Activated CD4-positive, alpha-beta T cell treated with anti-CD3 and anti-CD28 coated beads, Interleukin-2, amount 50 U/mL, for 4 hours (primary cell): ENCODE measurements around the gene CEACAM4.
"Not testable (repeated sequence)": the region's sequence is repeated elsewhere in the genome, so short reads cannot be mapped to it uniquely, and the experiment has no call there.

Source experiments
- DNase-seq, 2 experiments: peaks; one replicate each; pipeline ENCODE4 v3.0.0-alpha.2; 2020

The CEACAM4 gene

GRCh38 chr19:41582577-41583182, 44.2 kb downstream of the CEACAM4 start:
- DNase-seq = not testable (repeated sequence)

DNA sequence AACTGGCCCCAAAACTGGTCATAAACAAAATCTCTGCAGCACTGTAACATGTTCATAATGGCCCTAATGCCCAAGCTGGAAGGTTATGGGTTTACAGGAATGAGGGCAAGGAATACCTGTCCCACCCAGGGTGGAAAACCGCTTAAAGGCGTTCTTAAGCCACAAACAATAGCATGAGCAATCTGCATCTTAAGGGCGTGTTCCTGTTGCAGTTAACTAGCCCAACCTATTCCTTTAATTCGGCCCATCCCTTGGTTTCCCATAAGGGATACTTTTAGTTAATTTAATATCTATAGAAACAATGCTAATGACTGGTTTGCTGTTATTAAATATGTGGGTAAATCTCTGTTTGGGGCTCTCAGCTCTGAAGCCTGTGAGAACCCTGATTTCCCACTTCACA, 45.8 kb downstream of the CEACAM4 start:
- not testable (repeated sequence) for DNase-seq

DNA sequence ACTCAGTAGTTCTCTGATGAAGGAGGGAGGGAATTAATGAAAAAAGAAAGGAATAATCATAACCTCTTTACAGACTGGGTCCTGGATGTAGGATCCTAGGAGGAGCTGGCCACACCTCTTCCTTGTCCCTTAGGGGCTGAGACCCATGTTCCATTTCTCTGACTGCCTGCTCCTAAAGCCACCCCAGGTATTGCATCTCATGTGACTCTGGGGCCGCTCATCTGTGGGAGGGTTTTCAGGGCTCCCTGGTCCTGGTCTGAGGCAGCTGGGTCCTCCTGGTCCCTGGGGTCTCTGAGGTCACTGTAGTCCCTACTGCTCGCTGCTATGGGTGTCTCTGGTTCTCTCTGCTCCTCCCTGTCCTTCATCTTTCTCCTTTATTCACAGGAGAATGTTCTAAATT, 48.0 kb downstream of the CEACAM4 start:
- DNase-seq = no peak

- no peak for DNase-seq
These were observed 49.0 kb downstream of the CEACAM4 start for GRCh38 chr19:41577833-41578232.

DNA sequence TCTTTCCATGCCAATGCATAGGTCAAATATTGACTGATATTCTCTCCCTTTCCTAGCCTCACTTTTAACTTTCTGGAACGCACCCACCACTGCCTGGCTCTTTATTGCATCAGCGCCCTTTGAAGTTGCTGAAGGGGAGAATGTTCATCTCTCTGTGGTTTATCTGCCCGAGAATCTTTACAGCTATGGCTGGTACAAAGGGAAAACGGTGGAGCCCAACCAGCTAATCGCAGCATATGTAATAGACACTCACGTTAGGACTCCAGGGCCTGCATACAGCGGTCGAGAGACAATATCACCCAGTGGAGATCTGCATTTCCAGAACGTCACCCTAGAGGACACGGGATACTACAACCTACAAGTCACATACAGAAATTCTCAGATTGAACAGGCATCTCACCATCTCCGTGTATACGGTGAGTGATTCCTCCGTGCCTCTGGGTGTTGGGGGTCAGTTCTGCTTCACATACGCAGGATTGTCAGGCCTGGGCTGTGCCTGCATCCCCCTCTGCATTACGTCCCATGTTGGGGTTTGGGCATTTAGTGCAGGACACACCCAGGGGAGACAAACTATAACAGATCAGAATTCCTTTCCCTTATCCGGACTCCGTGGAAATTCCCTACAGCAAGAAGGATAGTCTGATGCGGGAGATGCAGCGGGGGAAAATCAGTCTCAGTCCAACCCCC, 49.6 kb downstream of the CEACAM4 start:
- DNase-seq = no peak

GRCh38 chr19:41575998-41576397, 50.9 kb downstream of the CEACAM4 start, which contains the start of gene CEACAM21:
TSS of gene CEACAM21 (plus strand) at chr19:41576166. CDS start at chr19:41576275, 109 bp downstream.
- peak; percentile 23 to 31 for DNase-seq

GRCh38 chr19:41570639-41571112, 56.2 kb downstream of the CEACAM4 start:
- DNase-seq = peak; percentile 83

DNA sequence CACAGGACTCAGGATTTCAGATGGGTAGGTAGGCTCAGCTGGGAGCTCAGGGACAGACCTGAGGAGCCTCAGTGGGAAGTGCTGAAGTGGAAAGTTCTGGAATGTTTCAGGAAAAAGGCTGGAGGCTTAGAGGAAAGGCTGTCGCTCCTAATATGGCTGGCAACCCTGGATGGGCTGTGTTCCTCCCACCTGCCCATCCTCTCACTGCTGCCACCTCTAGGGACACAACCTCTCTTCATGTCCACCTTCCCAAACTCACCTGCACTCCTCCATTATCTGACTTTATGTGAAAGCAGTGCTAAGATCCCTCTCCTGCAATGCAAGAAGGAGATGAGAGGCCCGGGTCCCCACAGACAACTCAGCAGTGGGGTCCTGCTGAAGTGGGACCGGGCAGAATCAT, 56.7 kb downstream of the CEACAM4 start:
- no peak for DNase-seq

GRCh38 chr19:41569481-41570150, 57.3 kb downstream of the CEACAM4 start:
- DNase-seq = no peak
